ENCODE results near the gene BET1L. TPM values are rescaled to one million over a fixed set of nuclear protein-coding genes. Genes with fewer than 3 reads are reported as not detected.

BET1L gene
- total and polyA plus RNA-seq, 5 donors from 2014 or later, result 58.2 to 84.4 (median 66.4) TPM

DNA sequence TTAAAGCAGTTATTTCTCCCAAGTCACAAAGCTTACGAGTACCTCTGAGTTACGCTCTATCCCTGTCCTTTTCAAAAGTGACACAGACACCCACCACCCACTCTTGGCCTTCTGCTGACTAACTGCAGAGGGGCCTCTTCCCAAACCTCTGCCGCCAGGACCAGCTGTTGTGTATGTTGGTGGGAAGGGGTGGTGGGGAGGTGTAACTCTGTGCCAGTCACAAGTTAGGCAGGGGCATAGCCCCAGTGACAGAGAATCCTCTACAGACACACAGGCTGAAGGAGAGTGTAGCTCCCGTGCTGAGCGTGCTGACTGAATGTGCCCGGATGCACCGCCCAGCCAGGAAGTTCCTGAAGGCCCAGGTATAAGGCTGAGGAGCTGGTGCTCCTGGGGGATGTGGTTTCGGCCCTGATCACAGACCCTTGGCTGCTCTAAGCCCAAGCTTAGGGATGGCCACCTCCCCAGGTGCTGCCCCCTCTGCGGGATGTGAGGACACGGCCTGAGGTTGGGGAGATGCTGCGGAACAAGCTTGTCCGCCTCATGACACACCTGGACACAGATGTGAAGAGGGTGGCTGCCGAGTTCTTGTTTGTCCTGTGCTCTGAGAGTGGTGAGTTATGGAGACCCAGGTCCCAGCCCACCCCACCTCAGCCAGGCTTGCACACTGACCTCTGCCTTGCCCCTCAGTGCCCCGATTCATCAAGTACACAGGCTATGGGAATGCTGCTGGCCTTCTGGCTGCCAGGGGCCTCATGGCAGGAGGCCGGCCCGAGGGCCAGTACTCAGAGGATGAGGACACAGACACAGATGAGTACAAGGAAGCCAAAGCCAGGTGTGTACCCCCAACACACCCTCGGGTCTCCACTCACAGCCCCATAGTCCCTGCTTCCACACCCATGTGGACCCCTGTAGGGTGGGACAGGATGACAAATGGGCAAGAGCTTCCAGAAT, 5.2 kb upstream of the BET1L start:
- H3K27me3 ChIP-seq (ENCODE audit: control insufficient read depth, insufficient read depth, low read length), result no peaks in the 10 kb centered on the region
- peak overlapping the region in 1 of 3 donors; percentile 32 for H3K27ac Mint-ChIP-seq
- DNase-seq, result no peak
- H3K27me3 Mint-ChIP-seq, result peaks cover 1% of the 10 kb centered on the region
- peaks cover 27% of the 10 kb centered on the region for H3K4me1 ChIP-seq (ENCODE audit: control insufficient read depth, insufficient read depth, low read length, poor library complexity, severe bottlenecking)
- H3K4me3 ChIP-seq (ENCODE audit: low read depth, low read length), result no peak overlapping the region
- peaks cover 27% of the 10 kb centered on the region for H3K36me3 Mint-ChIP-seq
- H3K4me3 Mint-ChIP-seq, result peak overlapping the region in 2 of 4 donors; percentile 38 to 97
- peaks cover 0 to 30% (median 14%) of the 10 kb centered on the region in 4 donors for H3K4me1 Mint-ChIP-seq
- ATAC-seq (ENCODE audit: low read depth in 2 of 2), result no peak
- H3K9me3 Mint-ChIP-seq, result no peaks in the 10 kb centered on the region
- H3K36me3 ChIP-seq (ENCODE audit: control insufficient read depth, insufficient read depth, low read length), result peaks cover 58% of the 10 kb centered on the region
- H3K9me3 ChIP-seq (ENCODE audit: control insufficient read depth in 2 of 2, low read length in 2 of 2), result no peaks in the 10 kb centered on the region
- H3K27ac ChIP-seq (ENCODE audit: insufficient read depth, low read length, poor library complexity, severe bottlenecking), result no peak overlapping the region

DNA sequence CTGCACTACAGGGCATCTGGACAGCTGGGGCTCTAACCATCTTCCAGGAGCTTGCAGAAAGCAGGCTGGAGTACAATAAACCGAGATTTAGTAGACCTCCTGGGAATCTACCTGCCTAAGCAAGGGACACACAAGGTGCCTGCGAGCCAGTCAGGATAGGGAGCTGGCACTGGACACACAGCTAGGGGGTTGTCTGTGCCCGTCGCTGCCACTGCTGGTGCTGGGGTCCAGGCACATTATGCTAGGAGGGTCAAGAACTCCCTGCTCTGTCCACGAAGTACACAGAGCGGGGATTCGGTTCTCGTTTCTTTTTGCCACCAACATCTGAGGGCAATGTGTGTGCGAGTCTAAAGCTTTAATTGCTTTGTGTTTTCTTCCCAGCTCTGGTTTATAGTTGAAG, 4.5 kb upstream of the BET1L start:
- peaks cover 29% of the 10 kb centered on the region for H3K4me1 ChIP-seq (ENCODE audit: control insufficient read depth, insufficient read depth, low read length, poor library complexity, severe bottlenecking)
- ATAC-seq (ENCODE audit: low read depth in 2 of 2) (no peak), DNase-seq (no peak)
- peaks cover 0 to 33% (median 15%) of the 10 kb centered on the region in 4 donors for H3K4me1 Mint-ChIP-seq
- peak overlapping the region; percentile 28 to 97 (median 76) for H3K4me3 Mint-ChIP-seq
- H3K4me3 ChIP-seq (ENCODE audit: low read depth, low read length), result no peak overlapping the region
- no peaks in the 10 kb centered on the region for H3K9me3 Mint-ChIP-seq
- H3K27me3 Mint-ChIP-seq, result peaks cover 4% of the 10 kb centered on the region
- peaks cover 58% of the 10 kb centered on the region for H3K36me3 ChIP-seq (ENCODE audit: control insufficient read depth, insufficient read depth, low read length)
- no peaks in the 10 kb centered on the region for H3K9me3 ChIP-seq (ENCODE audit: control insufficient read depth in 2 of 2, low read length in 2 of 2)
- H3K27ac ChIP-seq (ENCODE audit: insufficient read depth, low read length, poor library complexity, severe bottlenecking), result no peak overlapping the region
- peak overlapping the region in 1 of 3 donors; percentile 67 for H3K27ac Mint-ChIP-seq
- peaks cover 27% of the 10 kb centered on the region for H3K36me3 Mint-ChIP-seq
- H3K27me3 ChIP-seq (ENCODE audit: control insufficient read depth, insufficient read depth, low read length), result no peaks in the 10 kb centered on the region

DNA sequence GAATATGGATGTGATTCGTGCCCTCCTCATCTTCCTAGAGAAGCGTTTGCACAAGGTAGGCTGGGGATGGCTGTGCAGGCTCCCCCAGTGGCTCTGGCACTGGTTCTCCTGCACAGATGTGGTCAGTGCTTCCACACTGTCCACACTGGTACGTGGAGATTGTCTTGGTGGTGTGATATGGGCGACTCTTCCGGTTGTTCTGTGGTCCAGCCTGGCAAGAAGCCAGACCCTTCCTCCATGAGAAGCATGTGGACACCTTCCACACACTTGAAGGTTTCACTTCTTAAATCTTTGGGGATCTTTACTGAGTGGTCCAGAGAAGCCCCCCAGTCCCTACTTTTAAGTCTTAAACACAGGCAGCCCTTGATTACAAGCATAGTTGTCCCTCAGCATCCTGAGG, 4.1 kb upstream of the BET1L start:
- Mint-ChIP-seq H3K4me1 (peaks cover 0 to 34% (median 17%) of the 10 kb centered on the region in 4 donors), H3K9me3 (peaks cover 0 to 1% (median 0%) of the 10 kb centered on the region in 7 donors), H3K27ac (peak overlapping the region in 1 of 3 donors; percentile 67), H3K4me3 (peak overlapping the region; percentile 28 to 97 (median 76)), H3K36me3 (peaks cover 27% of the 10 kb centered on the region), H3K27me3 (peaks cover 4% of the 10 kb centered on the region)
- Histone ChIP-seq H3K27me3 (ENCODE audit: control insufficient read depth, insufficient read depth, low read length) (no peaks in the 10 kb centered on the region), H3K27ac (ENCODE audit: insufficient read depth, low read length, poor library complexity, severe bottlenecking) (no peak overlapping the region), H3K4me3 (ENCODE audit: low read depth, low read length) (no peak overlapping the region), H3K4me1 (ENCODE audit: control insufficient read depth, insufficient read depth, low read length, poor library complexity, severe bottlenecking) (peaks cover 34% of the 10 kb centered on the region), H3K9me3 (ENCODE audit: control insufficient read depth in 2 of 2, low read length in 2 of 2) (no peaks in the 10 kb centered on the region), H3K36me3 (ENCODE audit: control insufficient read depth, insufficient read depth, low read length) (peaks cover 58% of the 10 kb centered on the region)
- ATAC-seq (ENCODE audit: low read depth in 2 of 2) (no peak), DNase-seq (no peak)

DNA sequence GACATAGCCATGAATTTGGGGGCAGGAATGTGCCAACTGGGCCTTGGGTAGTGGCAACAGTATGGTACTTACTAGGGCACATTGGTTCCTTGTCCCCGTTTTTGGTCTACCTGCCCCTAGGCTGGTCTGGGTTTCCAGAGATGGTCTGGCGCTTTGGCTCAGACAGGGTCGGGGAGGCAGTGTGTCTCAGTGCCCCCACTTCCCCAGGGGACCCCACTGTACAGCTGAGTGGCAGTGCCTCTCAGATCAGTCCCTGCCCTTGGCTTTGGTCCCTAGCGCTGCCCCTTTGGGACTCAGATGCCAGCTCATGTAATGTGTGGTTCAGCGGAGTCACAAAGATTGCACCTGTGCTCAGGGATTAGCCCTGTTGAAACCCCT, 3.6 kb upstream of the BET1L start:
- peaks cover 27% of the 10 kb centered on the region for H3K36me3 Mint-ChIP-seq
- DNase-seq, result no peak

DNA sequence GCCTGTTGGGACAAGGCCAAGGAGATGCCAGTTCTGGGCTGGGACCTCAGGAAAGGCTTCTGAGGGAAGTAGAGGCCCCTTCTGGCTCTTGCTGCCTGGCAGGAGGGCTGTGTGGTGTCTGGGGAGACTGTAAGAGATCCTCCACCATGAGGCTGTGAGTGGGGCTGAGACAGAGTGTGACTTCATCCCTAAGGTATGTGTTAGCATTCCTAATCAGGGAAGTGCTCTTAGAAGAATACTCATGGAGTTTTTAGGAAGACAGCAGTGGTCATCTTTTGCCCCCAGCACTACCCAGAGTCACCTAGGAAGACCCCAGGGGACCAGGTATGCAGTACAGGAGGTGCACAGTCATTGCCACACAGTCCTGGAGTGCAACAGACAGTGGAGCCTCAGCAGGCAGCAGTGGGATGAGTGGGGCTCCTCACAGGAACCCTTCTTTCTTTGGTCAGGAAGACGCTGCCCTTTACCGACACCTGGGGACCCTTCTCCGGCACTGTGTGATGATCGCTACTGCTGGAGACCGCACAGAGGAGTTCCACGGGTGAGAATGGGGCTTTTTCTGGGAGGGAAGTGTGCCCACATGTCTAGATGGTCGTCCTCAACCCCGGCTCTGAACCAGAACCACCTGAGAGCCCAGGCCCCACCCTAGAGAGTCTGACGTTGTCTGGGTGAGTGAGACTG, 3.1 kb upstream of the BET1L start:
- Histone ChIP-seq H3K9me3 (ENCODE audit: control insufficient read depth in 2 of 2, low read length in 2 of 2) (no peaks in the 10 kb centered on the region), H3K4me3 (ENCODE audit: low read depth, low read length) (peak overlapping the region; percentile 24), H3K4me1 (ENCODE audit: control insufficient read depth, insufficient read depth, low read length, poor library complexity, severe bottlenecking) (peaks cover 44% of the 10 kb centered on the region), H3K36me3 (ENCODE audit: control insufficient read depth, insufficient read depth, low read length) (peaks cover 58% of the 10 kb centered on the region), H3K27me3 (ENCODE audit: control insufficient read depth, insufficient read depth, low read length) (no peaks in the 10 kb centered on the region), H3K27ac (ENCODE audit: insufficient read depth, low read length, poor library complexity, severe bottlenecking) (no peak overlapping the region)
- Mint-ChIP-seq H3K4me1 (peaks cover 0 to 45% (median 22%) of the 10 kb centered on the region in 4 donors), H3K36me3 (peaks cover 27% of the 10 kb centered on the region), H3K27ac (peak overlapping the region in 2 of 3 donors; percentile 5 to 51), H3K4me3 (peak overlapping the region; percentile 62 to 97 (median 85)), H3K9me3 (peaks cover 0 to 1% (median 0%) of the 10 kb centered on the region in 7 donors), H3K27me3 (peaks cover 4% of the 10 kb centered on the region)
- no peak for ATAC-seq (ENCODE audit: low read depth in 2 of 2)
- no peak for DNase-seq

More for the DNA sequence above, 3.6 kb upstream of the BET1L start:
- Mint-ChIP-seq H3K27me3 (peaks cover 4% of the 10 kb centered on the region), H3K9me3 (peaks cover 0 to 1% (median 0%) of the 10 kb centered on the region in 7 donors), H3K27ac (peak overlapping the region in 1 of 3 donors; percentile 51), H3K4me1 (peaks cover 0 to 39% (median 20%) of the 10 kb centered on the region in 4 donors), H3K4me3 (peak overlapping the region in 3 of 4 donors; percentile 62 to 97 (median 96))
- H3K36me3 ChIP-seq (ENCODE audit: control insufficient read depth, insufficient read depth, low read length), result peaks cover 56% of the 10 kb centered on the region
- no peak overlapping the region for H3K27ac ChIP-seq (ENCODE audit: insufficient read depth, low read length, poor library complexity, severe bottlenecking)
- no peaks in the 10 kb centered on the region for H3K9me3 ChIP-seq (ENCODE audit: control insufficient read depth in 2 of 2, low read length in 2 of 2)
- H3K4me1 ChIP-seq (ENCODE audit: control insufficient read depth, insufficient read depth, low read length, poor library complexity, severe bottlenecking), result peaks cover 39% of the 10 kb centered on the region
- no peak overlapping the region for H3K4me3 ChIP-seq (ENCODE audit: low read depth, low read length)
- ATAC-seq (ENCODE audit: low read depth in 2 of 2), result no peak
- H3K27me3 ChIP-seq (ENCODE audit: control insufficient read depth, insufficient read depth, low read length), result no peaks in the 10 kb centered on the region

DNA sequence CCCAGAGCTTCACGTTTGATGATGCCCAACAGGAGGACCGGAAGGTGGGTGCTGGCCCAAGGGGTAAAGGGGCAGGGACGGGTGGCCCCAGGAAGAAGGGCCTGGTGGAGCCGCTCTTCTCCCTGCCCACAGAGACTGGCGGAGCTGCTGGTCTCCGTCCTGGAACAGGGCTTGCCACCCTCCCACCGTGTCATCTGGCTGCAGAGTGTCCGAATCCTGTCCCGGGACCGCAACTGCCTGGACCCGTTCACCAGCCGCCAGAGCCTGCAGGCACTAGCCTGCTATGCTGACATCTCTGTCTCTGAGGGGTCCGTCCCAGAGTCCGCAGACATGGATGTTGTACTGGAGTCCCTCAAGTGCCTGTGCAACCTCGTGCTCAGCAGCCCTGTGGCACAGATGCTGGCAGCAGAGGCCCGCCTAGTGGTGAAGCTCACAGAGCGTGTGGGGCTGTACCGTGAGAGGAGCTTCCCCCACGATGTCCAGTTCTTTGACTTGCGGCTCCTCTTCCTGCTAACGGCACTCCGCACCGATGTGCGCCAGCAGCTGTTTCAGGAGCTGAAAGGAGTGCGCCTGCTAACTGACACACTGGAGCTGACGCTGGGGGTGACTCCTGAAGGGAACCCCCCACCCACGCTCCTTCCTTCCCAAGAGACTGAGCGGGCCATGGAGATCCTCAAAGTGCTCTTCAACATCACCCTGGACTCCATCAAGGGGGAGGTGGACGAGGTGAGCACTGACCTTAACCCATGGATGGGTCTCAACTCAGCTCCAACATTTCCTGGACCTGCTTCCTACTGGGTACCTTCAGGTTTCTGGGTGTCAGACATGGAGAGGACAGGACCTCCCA, 2.3 kb upstream of the BET1L start:
- peaks cover 51% of the 10 kb centered on the region for H3K4me1 ChIP-seq (ENCODE audit: control insufficient read depth, insufficient read depth, low read length, poor library complexity, severe bottlenecking)
- peaks cover 0 to 48% (median 24%) of the 10 kb centered on the region in 4 donors for H3K4me1 Mint-ChIP-seq
- peaks cover 24% of the 10 kb centered on the region for H3K36me3 Mint-ChIP-seq

DNA sequence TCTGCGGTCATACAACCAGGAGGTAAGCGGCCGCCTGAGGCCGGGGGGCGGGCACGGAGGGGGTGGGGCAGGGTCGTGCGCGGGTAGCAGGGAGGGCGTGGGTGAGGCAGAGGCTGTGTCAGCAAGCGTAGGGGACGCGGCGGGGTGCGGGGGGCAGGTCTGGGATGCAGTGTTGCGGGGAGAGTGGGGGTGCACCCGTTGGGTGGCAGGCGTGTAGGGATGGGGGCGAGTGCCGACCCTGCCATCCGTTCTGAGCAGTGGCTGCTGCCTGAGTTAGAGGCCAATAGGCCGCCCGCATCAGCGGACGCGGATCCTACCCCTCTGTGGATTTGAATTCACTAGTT, 1.7 kb upstream of the BET1L start:
- peak overlapping the region; percentile 52 to 99 (median 99) for H3K27ac Mint-ChIP-seq
- DNase-seq, result no peak
- H3K4me1 Mint-ChIP-seq, result peaks cover 0 to 54% (median 25%) of the 10 kb centered on the region in 4 donors
- no peaks in the 10 kb centered on the region for H3K27me3 ChIP-seq (ENCODE audit: control insufficient read depth, insufficient read depth, low read length)
- H3K9me3 ChIP-seq (ENCODE audit: control insufficient read depth in 2 of 2, low read length in 2 of 2), result no peaks in the 10 kb centered on the region
- H3K27ac ChIP-seq (ENCODE audit: insufficient read depth, low read length, poor library complexity, severe bottlenecking), result peak overlapping the region; percentile 98
- H3K36me3 Mint-ChIP-seq, result peaks cover 25% of the 10 kb centered on the region
- peaks cover 60% of the 10 kb centered on the region for H3K36me3 ChIP-seq (ENCODE audit: control insufficient read depth, insufficient read depth, low read length)
- peak overlapping the region; percentile 64 for H3K4me3 ChIP-seq (ENCODE audit: low read depth, low read length)
- peaks cover 57% of the 10 kb centered on the region for H3K4me1 ChIP-seq (ENCODE audit: control insufficient read depth, insufficient read depth, low read length, poor library complexity, severe bottlenecking)
- H3K27me3 Mint-ChIP-seq, result peaks cover 4% of the 10 kb centered on the region
- peaks cover 0 to 1% (median 0%) of the 10 kb centered on the region in 7 donors for H3K9me3 Mint-ChIP-seq
- peak; percentile 0 for ATAC-seq (ENCODE audit: low read depth in 2 of 2)
- H3K4me3 Mint-ChIP-seq, result peak overlapping the region; percentile 96 to 98 (median 97)

More for the DNA sequence above, 2.3 kb upstream of the BET1L start:
- DNase-seq (no peak), ATAC-seq (ENCODE audit: low read depth in 2 of 2) (no peak)
- peak overlapping the region; percentile 96 to 98 (median 97) for H3K4me3 Mint-ChIP-seq
- H3K27ac Mint-ChIP-seq, result peak overlapping the region; percentile 48 to 99 (median 51)
- Histone ChIP-seq H3K27me3 (ENCODE audit: control insufficient read depth, insufficient read depth, low read length) (no peaks in the 10 kb centered on the region), H3K36me3 (ENCODE audit: control insufficient read depth, insufficient read depth, low read length) (peaks cover 60% of the 10 kb centered on the region), H3K9me3 (ENCODE audit: control insufficient read depth in 2 of 2, low read length in 2 of 2) (no peaks in the 10 kb centered on the region), H3K4me3 (ENCODE audit: low read depth, low read length) (peak overlapping the region; percentile 64), H3K27ac (ENCODE audit: insufficient read depth, low read length, poor library complexity, severe bottlenecking) (peak overlapping the region; percentile 98)
- H3K27me3 Mint-ChIP-seq, result peaks cover 4% of the 10 kb centered on the region
- H3K9me3 Mint-ChIP-seq, result peaks cover 0 to 1% (median 0%) of the 10 kb centered on the region in 7 donors

Data from CD4-positive, CD25-positive, alpha-beta regulatory T cell (primary cell).